ENCODE data around the gene PPP1R14D. TPM values are rescaled to one million over a fixed set of nuclear protein-coding genes. Genes with fewer than 3 reads are reported as not detected.
A peak's percentile ranks its signal among the peaks of the same experiment; 100 is the strongest.

The PPP1R14D gene
- total and polyA plus RNA-seq, 2 donors (not counting 3 experiments of a cell fraction or from before 2014, with no cell fraction given), result not detected

GRCh38 chr15:40872791-40873693 is 44.5 kb upstream of the PPP1R14D start:
- H3K4me3 ChIP-seq (replicated peaks in 1 of 3; ENCODE audit: insufficient read depth in 1 of 3, low read depth in 1 of 3, low read length in 3 of 3), result peak overlapping the region in 2 of 3 experiments; percentile 9 to 43
- no peaks in the 10 kb centered on the region for H3K9me3 ChIP-seq (replicated peaks; ENCODE audit: control insufficient read depth, insufficient read depth, low read length)
- BruUV-seq (replicated peaks), result no TSS peak
- FAIRE-seq, result no peak
- peak overlapping the region; percentile 41 for H3K4me2 ChIP-seq (ENCODE audit: insufficient read depth, low read length)
- H3K4me1 ChIP-seq (ENCODE audit: control insufficient read depth, extremely low read depth, insufficient read depth, low read length), result no peaks in the 10 kb centered on the region
- H4K20me1 ChIP-seq (replicated peaks; ENCODE audit: control insufficient read depth, extremely low read depth, insufficient read depth, low read length), result no peaks in the 10 kb centered on the region
- no peak for DNase-seq (ENCODE audit: low read depth, low spot score)
- H3K79me2 ChIP-seq (ENCODE audit: control insufficient read depth, insufficient read depth, low read length), result no peaks in the 10 kb centered on the region
- CTCF ChIA-PET, result interaction anchor here (0.7 to 5.9 kb wide), 14 partner anchors 8 to 283 kb away, joined by 3 to 146 read pairs (median 4); partner anchors contain the start of genes SPINT1 and VPS18
- dilution Hi-C loops (cut with MboI; ENCODE audit: extremely low pct_ligation_motif_present, low sequenced_read_pairs) (no loop called here), intact Hi-C loops (cut with micrococcal nuclease) (no loop called here)
- TF ChIP-seq POLR2A (IDR thresholded peaks at IDR 0.05; ENCODE audit: low read depth, low read length) (no peak), MAX (IDR thresholded peaks at IDR 0.05; ENCODE audit: insufficient read depth, insufficient read length) (no peak), GATA2 (IDR thresholded peaks at IDR 0.05; ENCODE audit: insufficient read depth, insufficient read length, low read depth, low read length) (no peak), JUN (IDR thresholded peaks at IDR 0.05; ENCODE audit: borderline replicate concordance, insufficient read depth, insufficient read length, low read depth) (no peak), EZH2 (IDR thresholded peaks at IDR 0.05; ENCODE audit: borderline replicate concordance, low read depth, low read length, severe bottlenecking) (no peak), MYC (IDR thresholded peaks at IDR 0.05; ENCODE audit: low read depth, low read length) (no peak), CTCF (IDR thresholded peaks at IDR 0.05; ENCODE audit: extremely low read depth in 1 of 2, insufficient read depth in 1 of 2, low read depth in 1 of 2, low read length in 2 of 2) (no peak), POLR2AphosphoS5 (IDR thresholded peaks at IDR 0.05; ENCODE audit: insufficient read depth, low read depth, low read length) (no peak), FOS (IDR thresholded peaks at IDR 0.05; ENCODE audit: borderline replicate concordance, insufficient read depth, low read length) (no peak)
- H2AFZ ChIP-seq (ENCODE audit: low read depth, low read length), result peak overlapping the region; percentile 88
- H3K27me3 ChIP-seq (ENCODE audit: control insufficient read depth in 2 of 2, insufficient read depth in 2 of 2, low read length in 2 of 2), result no peaks in the 10 kb centered on the region
- no peaks in the 10 kb centered on the region for H3K9me1 ChIP-seq (replicated peaks; ENCODE audit: control insufficient read depth, extremely low read depth, insufficient read depth, low read length)
- no peaks in the 10 kb centered on the region for H3K36me3 ChIP-seq (ENCODE audit: control insufficient read depth in 2 of 2, extremely low read depth in 1 of 2, insufficient read depth in 2 of 2, low read length in 2 of 2)
- no peak overlapping the region for H3K27ac ChIP-seq (ENCODE audit: insufficient read depth, low read depth, low read length)
- POLR2A ChIA-PET, result interaction anchor here (0.5 kb wide), 1 partner anchor 165 kb away, joined by 3 read pairs; no protein-coding TSS in a partner anchor
- no peak overlapping the region for H3K9ac ChIP-seq (replicated peaks; ENCODE audit: extremely low read depth, insufficient read depth, low read length)

All from endothelial cell of umbilical vein (primary cell).